Measurements from ENCODE around the gene ERVW-1. TPM values are rescaled to one million over a fixed set of nuclear protein-coding genes. Genes with fewer than 3 reads are reported as not detected.

ERVW-1 gene
- total and polyA plus RNA-seq, 12 donors, result 0.15 TPM; not detected in 11

- no peak for TF ChIP-seq CTCF (IDR thresholded peaks at IDR 0.05)
- ATAC-seq, result no peak
- Histone ChIP-seq H3K27ac (no peak overlapping the region), H3K4me3 (no peak overlapping the region), H3K27me3 (peaks cover 0 to 4% (median 0%) of the 10 kb centered on the region in 7 donors), H3K36me3 (no peaks in the 10 kb centered on the region), H3K9me3 (no peaks in the 10 kb centered on the region), H3K4me1 (no peaks in the 10 kb centered on the region)
- 76 to 97% methylated on average over 3 of the region's 3 CpGs for WGBS, 2 donors
- intact Hi-C loops (cut with DNase I), result no loop called here
- DNase-seq, result no peak
These were observed 45.3 kb downstream of the ERVW-1 start for GRCh38 chr7:92432299-92432946.

GRCh38 chr7:92427193-92427592 lies 50.6 kb downstream of the ERVW-1 start:
- intact Hi-C loops (cut with DNase I), result loop anchor here in 3 of 10 donors (10.0 kb wide), 2 partner anchors 182 to 628 kb away; partner anchors contain the start of genes ANKIB1 (in 1 of the 3) and KRIT1 (in 1 of the 3)
- H3K27me3 ChIP-seq, result peaks cover 0 to 21% (median 15%) of the 10 kb centered on the region in 7 donors
- no peak overlapping the region for H3K27ac ChIP-seq
- H3K9me3 ChIP-seq, result no peaks in the 10 kb centered on the region
- DNase-seq (no peak), ATAC-seq (no peak)
- H3K36me3 ChIP-seq, result no peaks in the 10 kb centered on the region
- no peak for TF ChIP-seq CTCF (IDR thresholded peaks at IDR 0.05)
- 85 to 87% methylated on average over 3 of the region's 3 CpGs for WGBS, 2 donors
- peaks cover 0 to 13% (median 0%) of the 10 kb centered on the region in 9 donors for H3K4me1 ChIP-seq
- no peak overlapping the region for H3K4me3 ChIP-seq

GRCh38 chr7:92425311-92425947 lies 52.3 kb downstream of the ERVW-1 start:
- ATAC-seq, result no peak
- no peaks in the 10 kb centered on the region for H3K9me3 ChIP-seq
- H3K27me3 ChIP-seq, result peaks cover 0 to 21% (median 15%) of the 10 kb centered on the region in 7 donors
- H3K36me3 ChIP-seq, result no peaks in the 10 kb centered on the region
- no peak overlapping the region for H3K4me3 ChIP-seq
- peaks cover 0 to 13% (median 0%) of the 10 kb centered on the region in 9 donors for H3K4me1 ChIP-seq
- intact Hi-C loops (cut with DNase I), result loop anchor here in 5 of 10 donors (2.0 to 10.0 kb wide), 3 partner anchors 21 to 629 kb away; partner anchors contain the start of genes GATAD1 (in 3 of the 5), ANKIB1 (in 1 of the 5) and KRIT1 (in 1 of the 5)
- 44 to 52% methylated on average over 20 of the region's 20 CpGs for WGBS, 2 donors
- H3K27ac ChIP-seq, result no peak overlapping the region
- DNase-seq, result no peak
- no peak for TF ChIP-seq CTCF (IDR thresholded peaks at IDR 0.05)

- Histone ChIP-seq H3K36me3 (no peaks in the 10 kb centered on the region), H3K4me1 (peaks cover 0 to 13% (median 0%) of the 10 kb centered on the region in 9 donors), H3K27ac (peak overlapping the region in 1 of 10 donors; percentile 80), H3K27me3 (peaks cover 0 to 21% (median 15%) of the 10 kb centered on the region in 7 donors), H3K4me3 (peak overlapping the region in 5 of 10 donors; percentile 31 to 58 (median 47)), H3K9me3 (no peaks in the 10 kb centered on the region)
- intact Hi-C loops (cut with DNase I), result loop anchor here in 5 of 10 donors (1.0 to 10.0 kb wide), 4 partner anchors 23 to 631 kb away; partner anchors contain the start of genes GATAD1 (in 5 of the 5), ANKIB1 (in 1 of the 5) and KRIT1 (in 1 of the 5)
- ATAC-seq (no peak), DNase-seq (no peak)
- no peak for TF ChIP-seq CTCF (IDR thresholded peaks at IDR 0.05)
- 75 to 81% methylated on average over 5 of the region's 5 CpGs for WGBS, 2 donors
These were observed 54.0 kb downstream of the ERVW-1 start for GRCh38 chr7:92423710-92424131.
